ENCODE data around the gene RASGEF1C. TPM values are rescaled to one million over a fixed set of nuclear protein-coding genes. Genes with fewer than 3 reads are reported as not detected.

The RASGEF1C gene
- polyA plus RNA-seq, 3 donors = not detected

DNA sequence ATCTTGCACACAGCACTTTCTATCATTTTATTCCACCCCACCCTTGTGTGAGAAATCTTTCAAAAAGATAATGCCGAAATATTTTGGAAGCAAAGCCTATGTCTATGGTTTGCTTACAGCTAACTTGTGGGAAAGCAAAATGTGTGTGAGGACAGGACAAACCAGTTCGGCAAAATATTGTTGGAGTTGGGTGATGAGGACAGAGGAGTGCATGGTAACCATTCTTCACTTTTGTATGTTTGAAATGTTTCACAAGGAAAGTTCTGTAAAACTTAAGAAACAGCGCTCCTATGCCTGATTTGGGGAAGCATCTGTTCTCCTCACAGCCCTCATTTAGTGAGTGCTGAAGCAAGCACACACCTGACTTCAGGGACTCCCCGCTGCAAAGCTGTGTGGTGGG lies 75.5 kb downstream of the RASGEF1C start:
- 100% methylated on average over 3 of the region's 4 CpGs for WGBS (ENCODE audit: insufficient coverage)
- Mint-ChIP-seq H3K36me3 (no peaks in the 10 kb centered on the region), H3K9me3 (no peaks in the 10 kb centered on the region), H3K4me3 (no peak overlapping the region), H3K27me3 (ENCODE audit: low read depth in 3 of 3) (peaks cover under 1 to 13% (median 11%) of the 10 kb centered on the region in 3 donors), H3K4me1 (peaks cover 10% of the 10 kb centered on the region), H3K27ac (no peak overlapping the region)
- intact Hi-C loops (cut with micrococcal nuclease) = loop anchor here in 1 of 2 donors (5.0 kb wide), 1 partner anchor 184 kb away; no protein-coding TSS in a partner anchor
- Histone ChIP-seq H3K36me3 (replicated peaks in 1 of 2; ENCODE audit: control insufficient read depth in 1 of 2, insufficient read depth in 2 of 2, low read length in 2 of 2) (no peaks in the 10 kb centered on the region), H3K27me3 (ENCODE audit: control insufficient read depth in 2 of 2, insufficient read depth in 2 of 2, low read length in 2 of 2) (no peaks in the 10 kb centered on the region), H2AFZ (ENCODE audit: insufficient read depth, low read depth, low read length, poor library complexity, severe bottlenecking) (no peak overlapping the region), H3K4me1 (ENCODE audit: control insufficient read depth in 1 of 2, insufficient read depth in 2 of 2, low read length in 2 of 2) (peaks cover 3 to 5% of the 10 kb centered on the region in 2 donors), H3K27ac (ENCODE audit: low read depth in 1 of 2, low read length in 2 of 2) (no peak overlapping the region), H4K20me1 (ENCODE audit: insufficient read depth, low read length) (no peaks in the 10 kb centered on the region), H3K4me2 (replicated peaks; ENCODE audit: extremely low read depth, low read length, poor library complexity, severe bottlenecking) (no peak overlapping the region), H3K4me3 (replicated peaks in 1 of 3; ENCODE audit: low read depth in 2 of 3, low read length in 3 of 3) (no peak overlapping the region), H3K79me2 (ENCODE audit: insufficient read depth, low read length) (no peaks in the 10 kb centered on the region), H3K9ac (ENCODE audit: insufficient read depth, low read length, poor library complexity, severe bottlenecking) (no peak overlapping the region), H3K9me3 (replicated peaks in 1 of 2; ENCODE audit: control insufficient read depth in 1 of 2, insufficient read depth in 1 of 2, low read length in 2 of 2) (no peaks in the 10 kb centered on the region)
- no peak for DNase-seq
- TF ChIP-seq, protein P1, sequence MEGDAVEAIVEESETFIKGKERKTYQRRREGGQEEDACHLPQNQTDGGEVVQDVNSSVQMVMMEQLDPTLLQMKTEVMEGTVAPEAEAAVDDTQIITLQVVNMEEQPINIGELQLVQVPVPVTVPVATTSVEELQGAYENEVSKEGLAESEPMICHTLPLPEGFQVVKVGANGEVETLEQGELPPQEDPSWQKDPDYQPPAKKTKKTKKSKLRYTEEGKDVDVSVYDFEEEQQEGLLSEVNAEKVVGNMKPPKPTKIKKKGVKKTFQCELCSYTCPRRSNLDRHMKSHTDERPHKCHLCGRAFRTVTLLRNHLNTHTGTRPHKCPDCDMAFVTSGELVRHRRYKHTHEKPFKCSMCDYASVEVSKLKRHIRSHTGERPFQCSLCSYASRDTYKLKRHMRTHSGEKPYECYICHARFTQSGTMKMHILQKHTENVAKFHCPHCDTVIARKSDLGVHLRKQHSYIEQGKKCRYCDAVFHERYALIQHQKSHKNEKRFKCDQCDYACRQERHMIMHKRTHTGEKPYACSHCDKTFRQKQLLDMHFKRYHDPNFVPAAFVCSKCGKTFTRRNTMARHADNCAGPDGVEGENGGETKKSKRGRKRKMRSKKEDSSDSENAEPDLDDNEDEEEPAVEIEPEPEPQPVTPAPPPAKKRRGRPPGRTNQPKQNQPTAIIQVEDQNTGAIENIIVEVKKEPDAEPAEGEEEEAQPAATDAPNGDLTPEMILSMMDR (IDR thresholded peaks at IDR 0.05) = no peak

- Histone ChIP-seq H3K9ac (ENCODE audit: insufficient read depth, low read length, poor library complexity, severe bottlenecking) (no peak overlapping the region), H4K20me1 (ENCODE audit: insufficient read depth, low read length) (no peaks in the 10 kb centered on the region), H3K36me3 (replicated peaks in 1 of 2; ENCODE audit: control insufficient read depth in 1 of 2, insufficient read depth in 2 of 2, low read length in 2 of 2) (no peaks in the 10 kb centered on the region), H3K4me2 (replicated peaks; ENCODE audit: extremely low read depth, low read length, poor library complexity, severe bottlenecking) (no peak overlapping the region), H3K4me3 (replicated peaks in 1 of 3; ENCODE audit: low read depth in 2 of 3, low read length in 3 of 3) (no peak overlapping the region), H2AFZ (ENCODE audit: insufficient read depth, low read depth, low read length, poor library complexity, severe bottlenecking) (no peak overlapping the region), H3K27me3 (ENCODE audit: control insufficient read depth in 2 of 2, insufficient read depth in 2 of 2, low read length in 2 of 2) (no peaks in the 10 kb centered on the region), H3K4me1 (ENCODE audit: control insufficient read depth in 1 of 2, insufficient read depth in 2 of 2, low read length in 2 of 2) (peaks cover 3 to 5% of the 10 kb centered on the region in 2 donors), H3K9me3 (replicated peaks in 1 of 2; ENCODE audit: control insufficient read depth in 1 of 2, insufficient read depth in 1 of 2, low read length in 2 of 2) (no peaks in the 10 kb centered on the region), H3K27ac (ENCODE audit: low read depth in 1 of 2, low read length in 2 of 2) (no peak overlapping the region), H3K79me2 (ENCODE audit: insufficient read depth, low read length) (no peaks in the 10 kb centered on the region)
- Mint-ChIP-seq H3K36me3 (no peaks in the 10 kb centered on the region), H3K9me3 (no peaks in the 10 kb centered on the region), H3K27ac (no peak overlapping the region), H3K27me3 (ENCODE audit: low read depth in 3 of 3) (peaks cover 4 to 13% (median 12%) of the 10 kb centered on the region in 3 donors), H3K4me1 (peaks cover 10% of the 10 kb centered on the region), H3K4me3 (no peak overlapping the region)
- 97% methylated on average over 5 of the region's 9 CpGs for WGBS (ENCODE audit: insufficient coverage)
- TF ChIP-seq, protein P1 (IDR thresholded peaks at IDR 0.05) = no peak
- intact Hi-C loops (cut with micrococcal nuclease) = loop anchor here in 1 of 2 donors (5.0 kb wide), 1 partner anchor 184 kb away; no protein-coding TSS in a partner anchor
- DNase-seq = no peak
Observed at GRCh38 chr5:180133060-180133459, 76.0 kb downstream of the RASGEF1C start.
